HG03442 (cell line): ENCODE data around the gene ARRDC4.
"Not testable (repeated sequence)": the region's sequence is repeated elsewhere in the genome, so short reads cannot be mapped to it uniquely, and the experiment has no call there.

ENCODE experiments used
- ATAC-seq: cut with Tn5 transposase; IDR thresholded peaks from one replicate; pipeline ENCODE4 v1.9.1; 2021; ENCODE audit warnings: mild to moderate bottlenecking, moderate library complexity; ENCODE audit not compliant: unreplicated experiment

Gene ARRDC4

GRCh38 chr15:97963779-97964178, 3.3 kb downstream of the ARRDC4 start:
- no peak for ATAC-seq

GRCh38 chr15:97966246-97966645, 5.7 kb downstream of the ARRDC4 start:
- no peak for ATAC-seq

- no peak for ATAC-seq
These were observed 6.6 kb downstream of the ARRDC4 start for GRCh38 chr15:97966924-97967620.

- ATAC-seq, result no peak
These were observed 7.4 kb downstream of the ARRDC4 start for GRCh38 chr15:97967881-97968280.

- ATAC-seq, result no peak
These were observed 7.9 kb downstream of the ARRDC4 start for GRCh38 chr15:97968380-97968779.

GRCh38 chr15:97972366-97972765, 11.9 kb downstream of the ARRDC4 start:
- no peak for ATAC-seq

- ATAC-seq, result no peak
These were observed 15.6 kb downstream of the ARRDC4 start for GRCh38 chr15:97976129-97976528.

- ATAC-seq, result no peak
These were observed 16.4 kb downstream of the ARRDC4 start for GRCh38 chr15:97976766-97977503.

GRCh38 chr15:97977734-97978133, 17.2 kb downstream of the ARRDC4 start:
- no peak for ATAC-seq

- no peak for ATAC-seq
These were observed 18.1 kb downstream of the ARRDC4 start for GRCh38 chr15:97978401-97979139.

- no peak for ATAC-seq
These were observed 18.6 kb downstream of the ARRDC4 start for GRCh38 chr15:97979140-97979520.

GRCh38 chr15:97981058-97981457, 20.6 kb downstream of the ARRDC4 start:
- ATAC-seq, result no peak

- ATAC-seq, result no peak
These were observed 21.3 kb downstream of the ARRDC4 start for GRCh38 chr15:97981758-97982157.

- ATAC-seq, result no peak
These were observed 23.7 kb downstream of the ARRDC4 start for GRCh38 chr15:97984157-97984556.

GRCh38 chr15:97985979-97986378, 25.5 kb downstream of the ARRDC4 start:
- not testable (repeated sequence) for ATAC-seq

- no peak for ATAC-seq
These were observed 26.3 kb downstream of the ARRDC4 start for GRCh38 chr15:97986781-97987180.

- ATAC-seq, result no peak
These were observed 28.8 kb downstream of the ARRDC4 start for GRCh38 chr15:97989299-97989698.

- ATAC-seq, result no peak
These were observed 31.6 kb downstream of the ARRDC4 start for GRCh38 chr15:97991972-97992541.

- ATAC-seq, result no peak
These were observed 32.3 kb downstream of the ARRDC4 start for GRCh38 chr15:97992823-97993222.

GRCh38 chr15:97993310-97993738, 32.8 kb downstream of the ARRDC4 start:
- ATAC-seq, result no peak

GRCh38 chr15:97994236-97994635, 33.7 kb downstream of the ARRDC4 start:
- no peak for ATAC-seq
